ENCODE data around the gene PSMA2.
A peak's percentile ranks its signal among the peaks of the same experiment; 100 is the strongest.

PSMA2 gene

GRCh38 chr7:42915356-42915755 is 16.6 kb downstream of the PSMA2 start:
- H3K9me3 ChIP-seq (ENCODE audit: insufficient read depth, low read depth, low read length): no peaks in the 10 kb centered on the region
- H3K4me1 ChIP-seq (ENCODE audit: insufficient read depth, low read length): peaks cover 18% of the 10 kb centered on the region
- H3K27me3 ChIP-seq (ENCODE audit: insufficient read depth, low read length): no peaks in the 10 kb centered on the region
- no peak overlapping the region for H3K27ac ChIP-seq (ENCODE audit: low read length)
- H3K4me3 ChIP-seq (ENCODE audit: low read length): no peak overlapping the region
- H3K36me3 ChIP-seq (ENCODE audit: insufficient read depth, low read depth, low read length): peaks cover 60% of the 10 kb centered on the region
- H3K9ac ChIP-seq (ENCODE audit: low read depth, low read length): no peak overlapping the region

- H3K4me1 ChIP-seq (ENCODE audit: insufficient read depth, low read length): peaks cover 23% of the 10 kb centered on the region
- no peaks in the 10 kb centered on the region for H3K9me3 ChIP-seq (ENCODE audit: insufficient read depth, low read depth, low read length)
- H3K36me3 ChIP-seq (ENCODE audit: insufficient read depth, low read depth, low read length): peaks cover 59% of the 10 kb centered on the region
- H3K4me3 ChIP-seq (ENCODE audit: low read length): no peak overlapping the region
- no peak overlapping the region for H3K9ac ChIP-seq (ENCODE audit: low read depth, low read length)
- no peaks in the 10 kb centered on the region for H3K27me3 ChIP-seq (ENCODE audit: insufficient read depth, low read length)
- no peak overlapping the region for H3K27ac ChIP-seq (ENCODE audit: low read length)
Observed at GRCh38 chr7:42914421-42915045, 17.4 kb downstream of the PSMA2 start.

- Histone ChIP-seq H3K36me3 (ENCODE audit: insufficient read depth, low read depth, low read length) (peaks cover 55% of the 10 kb centered on the region), H3K9me3 (ENCODE audit: insufficient read depth, low read depth, low read length) (no peaks in the 10 kb centered on the region), H3K27me3 (ENCODE audit: insufficient read depth, low read length) (no peaks in the 10 kb centered on the region), H3K9ac (ENCODE audit: low read depth, low read length) (no peak overlapping the region), H3K27ac (ENCODE audit: low read length) (no peak overlapping the region), H3K4me1 (ENCODE audit: insufficient read depth, low read length) (peaks cover 23% of the 10 kb centered on the region), H3K4me3 (ENCODE audit: low read length) (no peak overlapping the region)
Observed at GRCh38 chr7:42914009-42914408, 18.0 kb downstream of the PSMA2 start.

DNA sequence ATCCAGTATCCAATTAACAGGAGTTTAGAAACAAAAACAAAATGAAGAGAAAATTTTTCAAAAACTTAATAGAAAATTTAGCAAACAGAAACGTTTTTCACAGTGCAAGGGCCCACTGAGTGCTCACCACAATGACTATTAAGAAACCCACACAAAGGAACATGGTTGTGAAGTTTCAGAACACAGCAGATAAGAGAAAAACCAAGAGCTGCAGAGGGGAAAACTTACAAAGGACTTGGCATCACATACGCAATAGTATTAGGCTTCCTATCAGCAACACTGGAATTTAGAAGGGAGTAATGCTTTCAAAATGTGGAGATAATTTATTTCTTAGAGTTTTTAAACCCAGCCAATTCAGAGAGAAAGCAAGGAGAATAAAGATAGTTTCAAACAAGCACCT is 18.4 kb downstream of the PSMA2 start:
- Histone ChIP-seq H3K4me1 (ENCODE audit: insufficient read depth, low read length) (peaks cover 23% of the 10 kb centered on the region), H3K9me3 (ENCODE audit: insufficient read depth, low read depth, low read length) (no peaks in the 10 kb centered on the region), H3K36me3 (ENCODE audit: insufficient read depth, low read depth, low read length) (peaks cover 51% of the 10 kb centered on the region), H3K27ac (ENCODE audit: low read length) (no peak overlapping the region), H3K4me3 (ENCODE audit: low read length) (no peak overlapping the region), H3K27me3 (ENCODE audit: insufficient read depth, low read length) (no peaks in the 10 kb centered on the region), H3K9ac (ENCODE audit: low read depth, low read length) (no peak overlapping the region)

DNA sequence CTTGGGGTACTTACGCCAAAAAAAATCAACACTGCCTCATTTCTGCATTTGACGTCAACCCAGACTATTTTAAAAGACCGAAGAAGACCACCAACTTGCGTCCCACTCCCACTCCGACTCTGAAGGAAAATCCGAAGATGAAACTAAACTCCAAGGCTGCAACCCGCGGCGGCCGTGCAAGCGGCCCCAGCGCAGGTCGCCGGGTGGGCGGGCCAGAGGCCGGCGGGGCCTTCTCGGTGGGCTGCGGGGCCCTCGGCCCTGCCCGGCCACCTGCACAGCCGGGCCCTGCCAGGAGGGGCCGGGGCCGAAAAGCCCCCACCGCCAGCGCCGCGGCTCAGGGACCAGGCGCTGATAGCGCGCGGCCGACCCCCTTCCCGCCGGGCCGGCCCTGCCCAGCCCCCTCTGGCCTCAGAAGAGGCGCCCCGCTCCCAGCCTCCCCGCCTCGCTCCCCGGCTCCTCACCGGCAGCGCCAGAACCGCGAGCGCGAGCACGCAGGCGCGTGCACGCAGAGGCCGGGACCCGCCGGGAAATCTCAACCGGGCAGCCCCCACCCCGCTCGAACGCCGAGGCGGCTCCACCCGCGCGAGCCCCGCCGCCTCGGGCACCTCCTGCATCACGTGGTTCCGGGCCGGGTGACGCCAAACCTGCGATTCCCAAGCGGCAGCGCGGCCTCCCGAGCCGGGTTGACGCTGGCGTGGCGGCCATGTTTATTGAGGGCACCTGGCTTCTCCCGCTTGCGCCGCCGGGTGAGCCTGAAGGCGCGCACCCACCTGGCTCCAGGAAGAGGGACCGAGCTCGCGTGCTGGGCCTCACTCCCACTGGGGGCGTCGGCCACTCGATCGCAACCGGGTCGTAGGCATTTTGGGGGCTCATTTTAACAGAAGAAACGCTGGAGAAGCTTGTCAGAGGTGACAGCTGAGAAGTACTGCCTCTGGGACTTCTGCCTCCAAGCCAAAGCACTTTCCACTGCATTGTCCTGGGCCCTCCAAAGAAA is 20.2 kb downstream of the PSMA2 start, which contains the start of gene C7orf25:
Gene C7orf25, minus strand, starts transcription at position 617 of the 994 bp plus-strand sequence. CDS start 1,170 bp downstream, outside the sequence.
- Histone ChIP-seq H3K9me3 (ENCODE audit: insufficient read depth, low read depth, low read length) (no peaks in the 10 kb centered on the region), H3K4me3 (ENCODE audit: low read length) (peak within 1 kb of the TSS; percentile 90), H3K9ac (ENCODE audit: low read depth, low read length) (peak within 1 kb of the TSS; percentile 86), H3K27me3 (ENCODE audit: insufficient read depth, low read length) (no peaks in the 10 kb centered on the region), H3K27ac (ENCODE audit: low read length) (peak within 1 kb of the TSS; percentile 86), H3K36me3 (ENCODE audit: insufficient read depth, low read depth, low read length) (peaks cover 32% of the 10 kb centered on the region), H3K4me1 (ENCODE audit: insufficient read depth, low read length) (peaks cover 23% of the 10 kb centered on the region)

DNA sequence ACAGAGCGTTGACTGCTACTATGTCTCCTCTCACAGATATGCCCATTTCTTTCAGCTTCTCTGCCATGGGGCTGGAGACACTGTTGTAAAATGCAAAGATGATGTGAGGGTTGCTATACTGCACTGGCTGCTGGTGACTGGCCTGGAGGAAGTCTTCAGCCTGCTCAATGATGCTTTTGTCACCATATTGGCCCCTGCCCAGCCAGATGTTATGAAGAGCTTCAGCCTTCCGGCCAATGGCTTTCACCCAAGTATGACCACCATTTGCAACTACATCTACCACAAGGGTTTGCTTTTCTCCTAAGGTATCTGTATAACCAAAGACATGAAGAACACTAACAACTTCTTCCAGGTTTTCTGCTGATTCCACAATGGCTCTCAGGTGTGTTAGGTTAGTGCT is 21.7 kb downstream of the PSMA2 start:
- no peak overlapping the region for H3K9ac ChIP-seq (ENCODE audit: low read depth, low read length)
- H3K4me3 ChIP-seq (ENCODE audit: low read length): peak overlapping the region; percentile 90
- peaks cover 23% of the 10 kb centered on the region for H3K4me1 ChIP-seq (ENCODE audit: insufficient read depth, low read length)
- H3K27ac ChIP-seq (ENCODE audit: low read length): no peak overlapping the region
- H3K27me3 ChIP-seq (ENCODE audit: insufficient read depth, low read length): no peaks in the 10 kb centered on the region
- H3K36me3 ChIP-seq (ENCODE audit: insufficient read depth, low read depth, low read length): peaks cover 18% of the 10 kb centered on the region
- no peaks in the 10 kb centered on the region for H3K9me3 ChIP-seq (ENCODE audit: insufficient read depth, low read depth, low read length)

DNA sequence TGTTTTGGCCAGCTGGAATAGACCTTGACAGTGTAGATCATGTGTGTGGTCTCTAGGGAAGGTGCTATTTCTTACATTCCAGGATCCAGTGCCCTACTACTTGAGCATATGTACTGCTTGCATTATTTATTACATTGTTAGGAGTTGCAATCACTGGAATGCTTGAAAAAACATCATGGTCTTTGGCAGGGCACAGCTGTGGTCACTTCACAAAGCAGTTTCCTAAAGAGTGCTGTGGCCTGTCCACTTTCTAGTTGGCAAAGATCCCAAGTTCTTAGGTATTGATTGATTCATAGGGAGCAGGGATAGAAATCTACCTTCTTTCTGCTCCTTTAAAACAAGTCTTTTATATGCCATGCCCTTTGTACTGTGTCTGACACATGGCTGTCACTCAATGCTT is 24.7 kb downstream of the PSMA2 start:
- Histone ChIP-seq H3K9me3 (ENCODE audit: insufficient read depth, low read depth, low read length) (no peaks in the 10 kb centered on the region), H3K9ac (ENCODE audit: low read depth, low read length) (no peak overlapping the region), H3K4me1 (ENCODE audit: insufficient read depth, low read length) (peaks cover 15% of the 10 kb centered on the region), H3K36me3 (ENCODE audit: insufficient read depth, low read depth, low read length) (peaks cover 8% of the 10 kb centered on the region; the same call in 1 of the 2 replicates), H3K27ac (ENCODE audit: low read length) (no peak overlapping the region), H3K27me3 (ENCODE audit: insufficient read depth, low read length) (no peaks in the 10 kb centered on the region), H3K4me3 (ENCODE audit: low read length) (no peak overlapping the region)

- peaks cover 8% of the 10 kb centered on the region; the same call in 1 of the 2 replicates for H3K36me3 ChIP-seq (ENCODE audit: insufficient read depth, low read depth, low read length)
Observed at GRCh38 chr7:42906181-42906580, 25.8 kb downstream of the PSMA2 start.

GRCh38 chr7:42902331-42902730 is 29.6 kb downstream of the PSMA2 start:
- Histone ChIP-seq H3K27ac (ENCODE audit: low read length) (no peak overlapping the region), H3K4me3 (ENCODE audit: low read length) (no peak overlapping the region), H3K36me3 (ENCODE audit: insufficient read depth, low read depth, low read length) (no peaks in the 10 kb centered on the region)

More at GRCh38 chr7:42906181-42906580, 25.8 kb downstream of the PSMA2 start:
- Histone ChIP-seq H3K27ac (ENCODE audit: low read length) (no peak overlapping the region), H3K9ac (ENCODE audit: low read depth, low read length) (no peak overlapping the region), H3K27me3 (ENCODE audit: insufficient read depth, low read length) (no peaks in the 10 kb centered on the region), H3K9me3 (ENCODE audit: insufficient read depth, low read depth, low read length) (no peaks in the 10 kb centered on the region), H3K4me3 (ENCODE audit: low read length) (no peak overlapping the region), H3K4me1 (ENCODE audit: insufficient read depth, low read length) (peaks cover 12% of the 10 kb centered on the region)

GRCh38 chr7:42900842-42901241 is 31.1 kb downstream of the PSMA2 start:
- Histone ChIP-seq H3K36me3 (ENCODE audit: insufficient read depth, low read depth, low read length) (no peaks in the 10 kb centered on the region), H3K9me3 (ENCODE audit: insufficient read depth, low read depth, low read length) (no peaks in the 10 kb centered on the region), H3K4me1 (ENCODE audit: insufficient read depth, low read length) (no peaks in the 10 kb centered on the region), H3K4me3 (ENCODE audit: low read length) (no peak overlapping the region), H3K27me3 (ENCODE audit: insufficient read depth, low read length) (no peaks in the 10 kb centered on the region), H3K9ac (ENCODE audit: low read depth, low read length) (no peak overlapping the region), H3K27ac (ENCODE audit: low read length) (no peak overlapping the region)

More at GRCh38 chr7:42902331-42902730, 29.6 kb downstream of the PSMA2 start:
- no peaks in the 10 kb centered on the region for H3K9me3 ChIP-seq (ENCODE audit: insufficient read depth, low read depth, low read length)
- H3K4me1 ChIP-seq (ENCODE audit: insufficient read depth, low read length): no peaks in the 10 kb centered on the region
- H3K9ac ChIP-seq (ENCODE audit: low read depth, low read length): no peak overlapping the region
- H3K27me3 ChIP-seq (ENCODE audit: insufficient read depth, low read length): no peaks in the 10 kb centered on the region

DNA sequence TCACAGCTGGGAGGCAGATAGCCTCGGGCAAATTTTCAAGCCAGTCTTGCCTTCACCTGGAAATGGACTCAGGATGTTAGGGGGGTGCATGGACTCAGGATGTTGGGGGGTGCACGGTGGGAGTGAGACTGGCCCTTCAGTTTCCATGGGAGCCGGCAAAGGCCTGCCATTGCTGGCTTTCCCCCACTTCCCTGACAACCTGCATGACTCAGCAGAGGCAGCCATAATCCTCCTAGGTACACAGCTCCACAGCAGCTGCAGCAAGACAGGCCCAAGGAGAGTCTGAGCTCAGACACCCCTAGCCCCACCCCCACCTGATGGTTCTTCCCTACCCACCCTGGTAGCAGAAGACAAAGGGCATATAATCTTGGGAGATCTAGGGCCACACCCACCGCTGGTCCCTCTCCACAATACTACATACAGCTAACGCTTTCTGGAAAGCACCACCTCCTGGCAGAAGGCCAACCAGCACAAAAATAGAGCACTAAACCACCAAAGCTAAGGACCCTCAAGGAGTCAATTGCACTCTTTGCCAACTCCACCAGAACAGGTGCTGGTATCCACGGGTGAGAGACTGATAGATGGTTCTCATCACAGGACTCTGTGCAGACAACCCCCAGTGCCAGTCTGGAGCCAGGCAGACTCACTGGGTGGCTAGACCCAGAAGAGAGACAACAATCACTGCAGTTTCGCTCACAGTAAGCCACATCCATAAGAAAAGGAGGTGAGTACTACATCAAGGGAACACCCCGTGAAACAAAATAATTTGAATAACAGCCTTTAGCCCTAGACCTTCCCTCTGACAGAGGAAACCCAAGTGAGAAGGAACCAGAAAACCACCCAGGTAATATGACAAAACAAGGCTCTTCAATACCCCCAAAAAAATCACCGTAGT is 38.4 kb downstream of the PSMA2 start:
- Histone ChIP-seq H3K36me3 (ENCODE audit: insufficient read depth, low read depth, low read length) (no peaks in the 10 kb centered on the region), H3K27me3 (ENCODE audit: insufficient read depth, low read length) (no peaks in the 10 kb centered on the region), H3K9ac (ENCODE audit: low read depth, low read length) (no peak overlapping the region), H3K4me3 (ENCODE audit: low read length) (peak overlapping the region; percentile 25), H3K27ac (ENCODE audit: low read length) (no peak overlapping the region), H3K9me3 (ENCODE audit: insufficient read depth, low read depth, low read length) (peaks cover 11% of the 10 kb centered on the region; the same call in 1 of the 2 replicates), H3K4me1 (ENCODE audit: insufficient read depth, low read length) (peaks cover 12% of the 10 kb centered on the region; the same call in 1 of the 2 replicates)
